Esophagus muscularis mucosa (tissue), 3 donors: ENCODE results near the gene TRPV4.

Experiments used
- CTCF ChIP-seq, 3 experiments: fragments of 200-600 bp in 2 of 3; fragments of 450-650 bp in 1 of 3; sonication (generic) in 2 of 3; IDR thresholded peaks; one replicate each; pipeline ENCODE4 v1.5.1; 2017 to 2019; ENCODE audit warnings: antibody characterized with exemption in 3 of 3, mild to moderate bottlenecking in 2 of 3, moderate library complexity in 1 of 3
- POLR2A ChIP-seq: fragments of 450-650 bp; IDR thresholded peaks from one replicate; pipeline ENCODE4 v1.6.1; 2017; ENCODE audit warnings: antibody characterized with exemption, moderate library complexity, mild to moderate bottlenecking, low read depth

- TF ChIP-seq CTCF (IDR thresholded peaks at IDR 0.05) = no peak
- TF ChIP-seq POLR2A = no peak
Measured at GRCh38 chr12:109734219-109735000, 98.8 kb downstream of the TRPV4 start.
